MM.1S (cell line): ENCODE data around the gene SH2B2.

Experiments used
- CTCF ChIP-seq: fragments of 300-600 bp; sonication (generic); IDR thresholded peaks from 2 replicates; pipeline ENCODE4 v1.5.1; 2016; ENCODE audit warnings: antibody characterized with exemption, low read length, mixed read lengths
- EZH2 ChIP-seq: fragments of 300-600 bp; sonication (generic); optimal IDR thresholded peaks from 2 replicates; pipeline ENCODE3; 2017; ENCODE audit warnings: low read depth, mild to moderate bottlenecking, antibody characterized with exemption, low read length, mixed read lengths
- EZH2phosphoT487 ChIP-seq: fragments of 300-600 bp; sonication (generic); IDR thresholded peaks from 2 replicates; pipeline ENCODE4 v1.6.1; 2018; ENCODE audit warnings: antibody characterized with exemption, low read length

- TF ChIP-seq CTCF, result no peak
- TF ChIP-seq EZH2, result no peak
- TF ChIP-seq EZH2phosphoT487, result no peak
Measured at GRCh38 chr7:102289057-102289456, 2.4 kb downstream of the SH2B2 start.
